Cardiac muscle cell (in vitro differentiated cells and primary cell): ENCODE results near the gene PHF20. TPM values are rescaled to one million over a fixed set of nuclear protein-coding genes. Genes with fewer than 3 reads are reported as not detected.

Source experiments
- DNase-seq, 2 donors: peaks; one replicate each; pipeline versions ENCODE4 v3.0.0 to v3.0.0-alpha.2; 2010 to 2017; ENCODE audit warnings: low read depth in 1 of 2, low spot score in 1 of 2
- H3K27ac ChIP-seq: fragments of 200-600 bp; sonication (generic); 2 replicates; pipeline ENCODE4 v1.5.1; 2016
- H3K27me3 ChIP-seq: fragments of 200-600 bp; sonication (generic); 2 replicates; pipeline ENCODE4 v1.6.0; 2016; ENCODE audit warnings: control low read depth
- H3K36me3 ChIP-seq: fragments of 200-600 bp; sonication (generic); 2 replicates; pipeline ENCODE4 v1.5.1; 2016; ENCODE audit warnings: control low read depth
- H3K4me1 ChIP-seq: fragments of 200-600 bp; sonication (generic); 2 replicates; pipeline ENCODE4 v1.8.1; 2017; ENCODE audit warnings: low read depth, mild to moderate bottlenecking, mixed run types
- H3K4me3 ChIP-seq: fragments of 200-600 bp; sonication (generic); 2 replicates; pipeline ENCODE4 v1.5.1; 2016; ENCODE audit warnings: mild to moderate bottlenecking
- H3K9me3 ChIP-seq: fragments of 200-600 bp; sonication (generic); 2 replicates; pipeline ENCODE4 v1.5.1; 2017; ENCODE audit warnings: low read depth, mild to moderate bottlenecking, control low read depth
- CTCF ChIP-seq: IDR thresholded peaks from 2 replicates; pipeline ENCODE4 v1.5.1; 2012; ENCODE audit warnings: low read depth, mild to moderate bottlenecking, low read length
- polyA plus RNA-seq: library from polyadenylated mRNA; unstranded; fragments of >200 nt; fragmentation: Nextera tagmentation; extraction: Ambion mirVana; gene quantifications from 2 replicates; pipeline ENCODE4 v1.2.1, GENCODE V29; 2016
- total RNA-seq: library from RNA; depleted of rRNA; stranded (reverse); fragments of >200 nt; gene quantifications from 2 replicates; pipeline ENCODE4 v1.2.3, GENCODE V29; 2016

Gene PHF20
- total and polyA plus RNA-seq, 2 experiments from 2014 or later: 42.0 to 49.6 TPM

GRCh38 chr20:35901678-35902544, 130.1 kb downstream of the PHF20 start:
- Histone ChIP-seq H3K4me3 (no peak overlapping the region), H3K27ac (peak overlapping the region; percentile 68)

GRCh38 chr20:35902545-35902941, 130.7 kb downstream of the PHF20 start:
- H3K9me3 ChIP-seq: no peaks in the 10 kb centered on the region
- peaks cover 10% of the 10 kb centered on the region for H3K4me1 ChIP-seq
- H3K4me3 ChIP-seq: no peak overlapping the region
- no peaks in the 10 kb centered on the region for H3K27me3 ChIP-seq
- peaks cover 2% of the 10 kb centered on the region for H3K36me3 ChIP-seq
- no peak for TF ChIP-seq CTCF
- peak in 1 of 2 donors; percentile 15 for DNase-seq
- H3K27ac ChIP-seq: peak overlapping the region; percentile 68

More at GRCh38 chr20:35901678-35902544, 130.1 kb downstream of the PHF20 start:
- no peak for TF ChIP-seq CTCF
- Histone ChIP-seq H3K4me1 (peaks cover 10% of the 10 kb centered on the region), H3K9me3 (no peaks in the 10 kb centered on the region), H3K27me3 (no peaks in the 10 kb centered on the region), H3K36me3 (peaks cover 2% of the 10 kb centered on the region)
- peak; percentile 40 to 79 for DNase-seq

GRCh38 chr20:35903843-35904242, 132.0 kb downstream of the PHF20 start:
- Histone ChIP-seq H3K4me3 (no peak overlapping the region), H3K4me1 (peaks cover 10% of the 10 kb centered on the region), H3K27ac (no peak overlapping the region), H3K36me3 (peaks cover 2% of the 10 kb centered on the region), H3K9me3 (no peaks in the 10 kb centered on the region), H3K27me3 (no peaks in the 10 kb centered on the region)
- DNase-seq: peak in 1 of 2 donors; percentile 48
- no peak for TF ChIP-seq CTCF

GRCh38 chr20:35904982-35905663, 133.3 kb downstream of the PHF20 start:
- DNase-seq: no peak
- no peak overlapping the region for H3K4me3 ChIP-seq
- no peaks in the 10 kb centered on the region for H3K27me3 ChIP-seq
- H3K36me3 ChIP-seq: no peaks in the 10 kb centered on the region
- no peaks in the 10 kb centered on the region for H3K9me3 ChIP-seq
- H3K27ac ChIP-seq: no peak overlapping the region
- TF ChIP-seq CTCF: no peak
- H3K4me1 ChIP-seq: peaks cover 10% of the 10 kb centered on the region

GRCh38 chr20:35907017-35907701, 135.3 kb downstream of the PHF20 start:
- Histone ChIP-seq H3K27me3 (no peaks in the 10 kb centered on the region), H3K4me1 (peaks cover 3% of the 10 kb centered on the region), H3K27ac (peak overlapping the region; percentile 31), H3K9me3 (no peaks in the 10 kb centered on the region), H3K4me3 (no peak overlapping the region), H3K36me3 (no peaks in the 10 kb centered on the region)
- TF ChIP-seq CTCF: no peak
- DNase-seq: peak; percentile 7 to 29
